DND-41 (cell line): ENCODE results near the gene PPP2R2B.
A peak's percentile ranks its signal among the peaks of the same experiment; 100 is the strongest.
"Not testable (repeated sequence)": the region's sequence is repeated elsewhere in the genome, so short reads cannot be mapped to it uniquely, and the experiment has no call there.

Experiments used
- ATAC-seq: fragments of 200-7000 bp; cut with Tn5 transposase; 3 replicates; pipeline ENCODE4 v1.9.1; 2021; ENCODE audit warnings: low read depth; ENCODE audit not compliant: insufficient read depth
- DNase-seq: peaks from one replicate; pipeline ENCODE4 v3.0.0-alpha.2; 2020
- H2AFZ ChIP-seq: 2 replicates; pipeline ENCODE4 v1.6.0; 2012; ENCODE audit warnings: low read depth, low read length
- H3K27ac ChIP-seq: 2 replicates; pipeline ENCODE4 v1.5.1; 2012; ENCODE audit warnings: low read length, inconsistent platforms
- H3K27me3 ChIP-seq: fragments of 200-600 bp; sonication (generic); 2 replicates; pipeline ENCODE4 v1.6.0; 2012; ENCODE audit warnings: low read length, mild to moderate bottlenecking, inconsistent platforms; ENCODE audit not compliant: insufficient read depth, poor library complexity
- H3K36me3 ChIP-seq: 2 replicates; pipeline ENCODE4 v1.5.1; 2012; ENCODE audit warnings: low read length, inconsistent platforms; ENCODE audit not compliant: insufficient read depth
- H3K4me1 ChIP-seq: 2 replicates; pipeline ENCODE4 v1.5.1; 2012; ENCODE audit warnings: mild to moderate bottlenecking, low read length; ENCODE audit not compliant: insufficient read depth
- H3K4me2 ChIP-seq: 2 replicates; pipeline ENCODE4 v1.6.0; 2012; ENCODE audit warnings: mild to moderate bottlenecking, moderate library complexity, low read length, inconsistent platforms; ENCODE audit not compliant: insufficient read depth
- H3K4me3 ChIP-seq, 2 experiments: fragments of 200-600 bp in 1 of 2; shearing (Covaris generic) in 1 of 2; 2 replicates each; pipeline ENCODE4 v1.5.1; 2012 to 2016; ENCODE audit warnings: inconsistent platforms in 2 of 2, low read length in 2 of 2, mild to moderate bottlenecking in 2 of 2, low read depth in 1 of 2, moderate library complexity in 1 of 2
- H3K79me2 ChIP-seq: 2 replicates; pipeline ENCODE4 v1.6.0; 2012; ENCODE audit warnings: low read length, inconsistent platforms; ENCODE audit not compliant: insufficient read depth
- H3K9ac ChIP-seq: 2 replicates; pipeline ENCODE4 v1.6.0; 2012; ENCODE audit warnings: low read depth, mild to moderate bottlenecking, inconsistent platforms, low read length, moderate library complexity
- H3K9me3 ChIP-seq: 2 replicates; pipeline ENCODE4 v1.5.1; 2012; ENCODE audit warnings: low read length, moderate library complexity, mild to moderate bottlenecking, inconsistent platforms; ENCODE audit not compliant: insufficient read depth, severe bottlenecking
- H4K20me1 ChIP-seq: 2 replicates; pipeline ENCODE4 v1.6.0; 2012; ENCODE audit warnings: low read length; ENCODE audit not compliant: insufficient read depth
- EZH2 ChIP-seq: IDR thresholded peaks from 3 replicates; pipeline ENCODE4 v1.6.1; 2012; ENCODE audit warnings: borderline replicate concordance, low read depth, mild to moderate bottlenecking, moderate library complexity, low read length, inconsistent platforms; ENCODE audit not compliant: severe bottlenecking
- TF ChIP-seq, protein P1 (sequence below): IDR thresholded peaks from 2 replicates; pipeline ENCODE4 v1.5.1; 2012; ENCODE audit warnings: borderline replicate concordance, low read length, moderate library complexity, mild to moderate bottlenecking; ENCODE audit not compliant: poor library complexity, severe bottlenecking; ENCODE audit errors: extremely low read depth

PPP2R2B gene

GRCh38 chr5:146560205-146560812 lies 318.2 kb downstream of the PPP2R2B start:
- no peaks in the 10 kb centered on the region for H4K20me1 ChIP-seq
- no peak overlapping the region for H3K4me3 ChIP-seq
- H3K27me3 ChIP-seq, result peaks cover 5% of the 10 kb centered on the region
- ATAC-seq, result no peak
- no peak for DNase-seq
- no peaks in the 10 kb centered on the region for H3K79me2 ChIP-seq
- no peaks in the 10 kb centered on the region for H3K9me3 ChIP-seq
- H3K27ac ChIP-seq, result no peak overlapping the region
- TF ChIP-seq, protein P1, sequence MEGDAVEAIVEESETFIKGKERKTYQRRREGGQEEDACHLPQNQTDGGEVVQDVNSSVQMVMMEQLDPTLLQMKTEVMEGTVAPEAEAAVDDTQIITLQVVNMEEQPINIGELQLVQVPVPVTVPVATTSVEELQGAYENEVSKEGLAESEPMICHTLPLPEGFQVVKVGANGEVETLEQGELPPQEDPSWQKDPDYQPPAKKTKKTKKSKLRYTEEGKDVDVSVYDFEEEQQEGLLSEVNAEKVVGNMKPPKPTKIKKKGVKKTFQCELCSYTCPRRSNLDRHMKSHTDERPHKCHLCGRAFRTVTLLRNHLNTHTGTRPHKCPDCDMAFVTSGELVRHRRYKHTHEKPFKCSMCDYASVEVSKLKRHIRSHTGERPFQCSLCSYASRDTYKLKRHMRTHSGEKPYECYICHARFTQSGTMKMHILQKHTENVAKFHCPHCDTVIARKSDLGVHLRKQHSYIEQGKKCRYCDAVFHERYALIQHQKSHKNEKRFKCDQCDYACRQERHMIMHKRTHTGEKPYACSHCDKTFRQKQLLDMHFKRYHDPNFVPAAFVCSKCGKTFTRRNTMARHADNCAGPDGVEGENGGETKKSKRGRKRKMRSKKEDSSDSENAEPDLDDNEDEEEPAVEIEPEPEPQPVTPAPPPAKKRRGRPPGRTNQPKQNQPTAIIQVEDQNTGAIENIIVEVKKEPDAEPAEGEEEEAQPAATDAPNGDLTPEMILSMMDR, result no peak
- TF ChIP-seq EZH2, result no peak
- H3K36me3 ChIP-seq, result no peaks in the 10 kb centered on the region
- H3K4me1 ChIP-seq, result no peaks in the 10 kb centered on the region
- H2AFZ ChIP-seq, result no peak overlapping the region
- no peak overlapping the region for H3K9ac ChIP-seq
- no peak overlapping the region for H3K4me2 ChIP-seq

DNA sequence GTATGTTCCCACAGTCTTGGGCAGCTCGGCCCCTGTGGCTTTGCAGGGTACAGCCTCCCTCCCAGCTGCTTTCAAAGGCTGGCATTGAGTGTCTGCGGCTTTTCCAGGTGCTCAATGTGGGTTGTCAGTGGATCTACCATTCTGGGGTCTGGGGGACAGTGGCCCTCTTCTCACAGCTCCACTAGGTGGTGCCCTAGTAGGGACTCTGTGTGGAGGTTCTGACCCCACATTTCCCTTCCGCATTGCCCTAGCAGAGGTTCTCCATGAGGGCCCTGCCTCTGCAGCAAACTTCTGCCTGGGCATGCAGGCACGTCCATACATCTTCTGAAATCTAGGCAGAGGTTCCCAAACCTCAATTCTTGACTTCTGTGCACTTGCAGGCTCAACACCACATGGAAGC lies 321.7 kb downstream of the PPP2R2B start:
- H3K79me2 ChIP-seq, H3K36me3 ChIP-seq, H4K20me1 ChIP-seq, H3K4me1 ChIP-seq, H3K4me3 ChIP-seq, H2AFZ ChIP-seq, H3K27me3 ChIP-seq, ATAC-seq, DNase-seq, H3K27ac ChIP-seq, H3K9ac ChIP-seq, H3K9me3 ChIP-seq, H3K4me2 ChIP-seq: not testable (repeated sequence)
- TF ChIP-seq, protein P1, result peak; percentile 22

DNA sequence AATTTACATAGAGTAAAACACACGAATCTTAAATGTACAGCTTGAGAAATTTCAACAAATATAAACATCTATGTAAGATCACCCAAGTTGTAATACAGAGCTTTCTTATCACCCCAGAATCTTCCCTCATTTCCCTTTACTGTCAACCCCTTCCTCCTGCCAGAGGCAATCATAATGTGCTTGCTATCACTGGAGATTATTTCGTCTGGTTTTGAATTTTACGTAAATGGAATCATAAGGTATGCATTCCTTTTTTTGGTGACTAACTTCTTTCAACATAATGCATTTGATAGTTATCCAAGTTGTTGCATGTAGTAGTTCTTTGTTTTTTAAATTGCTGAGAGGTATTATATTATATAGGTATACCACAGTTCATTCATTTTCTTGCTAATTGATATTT lies 325.1 kb downstream of the PPP2R2B start:
- no peak for ATAC-seq
- H3K4me2 ChIP-seq, result no peak overlapping the region
- DNase-seq, result no peak
- no peaks in the 10 kb centered on the region for H3K9me3 ChIP-seq
- no peaks in the 10 kb centered on the region for H3K36me3 ChIP-seq
- TF ChIP-seq, protein P1, result no peak
- TF ChIP-seq EZH2, result no peak
- no peaks in the 10 kb centered on the region for H3K79me2 ChIP-seq
- H3K27ac ChIP-seq, result no peak overlapping the region
- no peak overlapping the region for H3K9ac ChIP-seq
- no peaks in the 10 kb centered on the region for H4K20me1 ChIP-seq
- no peak overlapping the region for H2AFZ ChIP-seq
- no peaks in the 10 kb centered on the region for H3K4me1 ChIP-seq
- H3K4me3 ChIP-seq, result no peak overlapping the region
- H3K27me3 ChIP-seq, result no peaks in the 10 kb centered on the region

DNA sequence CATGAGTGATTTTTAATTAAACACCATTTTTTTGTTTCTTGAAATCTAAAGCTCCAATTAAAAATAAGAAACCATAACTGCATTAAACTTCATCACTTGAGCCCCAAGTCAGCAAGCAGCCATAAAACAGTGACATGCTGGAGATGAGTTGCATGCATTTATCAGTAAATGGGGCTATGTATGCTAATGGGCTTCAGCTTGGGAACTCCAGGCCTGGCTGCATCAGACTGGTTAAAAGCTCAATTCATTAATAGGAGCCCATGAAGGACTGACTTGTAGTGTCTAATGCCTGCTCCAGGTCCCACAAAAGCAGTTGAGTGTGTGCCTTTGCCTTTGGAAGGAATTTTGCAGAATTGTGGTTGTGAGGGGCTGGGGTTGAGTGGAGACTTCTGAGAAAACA lies 328.9 kb downstream of the PPP2R2B start:
- Histone ChIP-seq H3K79me2 (no peaks in the 10 kb centered on the region), H3K9ac (no peak overlapping the region), H3K27ac (no peak overlapping the region), H3K4me1 (no peaks in the 10 kb centered on the region), H3K4me3 (no peak overlapping the region), H3K4me2 (no peak overlapping the region), H3K27me3 (no peaks in the 10 kb centered on the region), H3K9me3 (no peaks in the 10 kb centered on the region), H4K20me1 (no peaks in the 10 kb centered on the region), H2AFZ (no peak overlapping the region), H3K36me3 (no peaks in the 10 kb centered on the region)
- TF ChIP-seq EZH2, result no peak
- TF ChIP-seq, protein P1, result no peak
- DNase-seq (no peak), ATAC-seq (no peak)
